IMR-90 (cell line): ENCODE results near the gene TRIM41. TPM values are rescaled to one million over a fixed set of nuclear protein-coding genes. Genes with fewer than 3 reads are reported as not detected.
A peak's percentile ranks its signal among the peaks of the same experiment; 100 is the strongest.

Source experiments
- ATAC-seq: fragments of 200-7000 bp; cut with Tn5 transposase; 2 replicates; pipeline ENCODE4 v1.9.1; 2020; ENCODE audit warnings: low read depth, mild to moderate bottlenecking, moderate library complexity
- BruUV-seq: library from RNA; stranded (reverse); fragments of 400-500 nt; replicated peaks from 2 replicates; lab custom pipeline; 2021; lab: Mats Ljungman, UMichigan
- CTCF ChIA-PET: fragments of 300-600 bp; formaldehyde crosslinking; extraction: SDS; loops from one replicate; lab custom pipeline; 2021; ENCODE audit warnings: antibody characterized with exemption; lab: Yijun Ruan, JAX
- POLR2A ChIA-PET: fragments of 300-600 bp; sonication (Branson Sonifier 250); formaldehyde crosslinking; loops from one replicate; lab custom pipeline; 2022; ENCODE audit warnings: antibody characterized with exemption; ENCODE audit not compliant: unreplicated experiment; lab: Charles Lee
- DNase-seq: peaks from one replicate; pipeline ENCODE4 v3.0.0; 2013
- H2AFZ ChIP-seq: replicated peaks from 2 replicates; pipeline ENCODE3; 2013; ENCODE audit warnings: low read length, mild to moderate bottlenecking; ENCODE audit not compliant: poor library complexity
- H2AK5ac ChIP-seq: 2 replicates; pipeline ENCODE4 v1.6.1; 2013; ENCODE audit warnings: low read depth, low read length, inconsistent platforms
- H2AK9ac ChIP-seq: replicated peaks from 2 replicates; pipeline ENCODE3; 2013; ENCODE audit warnings: mild to moderate bottlenecking, low read depth, low read length, moderate library complexity; ENCODE audit not compliant: poor library complexity
- H2BK120ac ChIP-seq: 2 replicates; pipeline ENCODE4 v1.6.1; 2013; ENCODE audit warnings: low read depth, low read length, inconsistent platforms
- H2BK15ac ChIP-seq: 3 replicates; pipeline ENCODE4 v1.6.1; 2013; ENCODE audit warnings: low read depth, low read length, inconsistent platforms
- H2BK20ac ChIP-seq: 2 replicates; pipeline ENCODE4 v1.6.1; 2013; ENCODE audit warnings: low read depth, mild to moderate bottlenecking, inconsistent platforms, low read length, moderate library complexity
- H2BK5ac ChIP-seq: 2 replicates; pipeline ENCODE4 v1.6.1; 2013; ENCODE audit warnings: mild to moderate bottlenecking, low read depth, low read length, inconsistent platforms; ENCODE audit not compliant: poor library complexity, severe bottlenecking
- H3K14ac ChIP-seq: replicated peaks from 2 replicates; pipeline ENCODE4 v1.6.1; 2013; ENCODE audit warnings: low read depth, low read length, inconsistent platforms
- H3K18ac ChIP-seq: 2 replicates; pipeline ENCODE4 v1.6.1; 2013; ENCODE audit warnings: low read depth, low read length, control low read depth
- H3K23ac ChIP-seq: 2 replicates; pipeline ENCODE4 v1.6.1; 2013; ENCODE audit warnings: low read depth, low read length, inconsistent platforms
- H3K27ac ChIP-seq: 2 replicates; pipeline ENCODE4 v1.5.1; 2013; ENCODE audit warnings: mild to moderate bottlenecking, control low read depth, low read length; ENCODE audit not compliant: insufficient read depth
- H3K27me3 ChIP-seq: 2 replicates; pipeline ENCODE4 v1.6.1; 2013; ENCODE audit warnings: low read length; ENCODE audit not compliant: control insufficient read depth, insufficient read depth
- H3K36me3 ChIP-seq: 2 replicates; pipeline ENCODE4 v1.6.1; 2013; ENCODE audit warnings: low read length, mixed read lengths; ENCODE audit not compliant: control insufficient read depth, insufficient read depth
- H3K4ac ChIP-seq: 2 replicates; pipeline ENCODE4 v1.6.1; 2013; ENCODE audit warnings: low read depth, low read length, inconsistent platforms
- H3K4me1 ChIP-seq: 2 replicates; pipeline ENCODE4 v1.6.1; 2013; ENCODE audit warnings: low read length, mixed read lengths; ENCODE audit not compliant: control insufficient read depth, insufficient read depth
- H3K4me2 ChIP-seq: 2 replicates; pipeline ENCODE4 v1.6.1; 2013; ENCODE audit warnings: low read depth, mild to moderate bottlenecking, control low read depth, low read length, moderate library complexity
- H3K4me3 ChIP-seq: 2 replicates; pipeline ENCODE4 v1.5.1; 2013; ENCODE audit warnings: low read depth, mild to moderate bottlenecking, control low read depth, low read length, moderate library complexity; ENCODE audit not compliant: insufficient read depth
- H3K56ac ChIP-seq: 2 replicates; pipeline ENCODE4 v1.6.1; 2013; ENCODE audit warnings: low read length, inconsistent platforms; ENCODE audit not compliant: insufficient read depth; ENCODE audit errors: extremely low read depth
- H3K79me1 ChIP-seq, 2 experiments: 2 replicates each; pipeline ENCODE4 v1.6.1; 2013; ENCODE audit warnings: low read length in 2 of 2, inconsistent platforms in 1 of 2, low read depth in 1 of 2
- H3K9ac ChIP-seq: 2 replicates; pipeline ENCODE4 v1.6.1; 2013; ENCODE audit warnings: low read depth, low read length, control low read depth
- H3K9me1 ChIP-seq: 2 replicates; pipeline ENCODE4 v1.6.1; 2013; ENCODE audit warnings: low read length, inconsistent platforms; ENCODE audit not compliant: insufficient read depth
- H3K9me3 ChIP-seq: 2 replicates; pipeline ENCODE4 v1.6.1; 2013; ENCODE audit warnings: low read length; ENCODE audit not compliant: control insufficient read depth, insufficient read depth
- H4K20me1 ChIP-seq: 2 replicates; pipeline ENCODE4 v1.6.1; 2013; ENCODE audit warnings: low read length, inconsistent platforms; ENCODE audit not compliant: insufficient read depth
- H4K5ac ChIP-seq: 2 replicates; pipeline ENCODE4 v1.6.1; 2013; ENCODE audit warnings: mild to moderate bottlenecking, low read depth, low read length, control low read depth
- H4K8ac ChIP-seq, 2 experiments: 2 replicates each; pipeline ENCODE4 v1.6.1; 2013; ENCODE audit warnings: low read depth in 2 of 2, low read length in 2 of 2, control low read depth in 1 of 2, inconsistent platforms in 1 of 2
- H4K91ac ChIP-seq: 2 replicates; pipeline ENCODE4 v1.6.1; 2013; ENCODE audit warnings: low read depth, low read length, inconsistent platforms; ENCODE audit not compliant: insufficient read depth
- BHLHE40 ChIP-seq: fragments of 150-350 bp; IDR thresholded peaks from 2 replicates; pipeline ENCODE4 v1.6.1; 2016; ENCODE audit warnings: mild to moderate bottlenecking, low read depth, low read length
- CEBPB ChIP-seq: IDR thresholded peaks from 2 replicates; pipeline ENCODE4 v1.6.1; 2012; ENCODE audit warnings: low read depth, low read length, improper control_type of control experiment
- CHD1 ChIP-seq: IDR thresholded peaks from 2 replicates; pipeline ENCODE4 v1.6.1; 2012; ENCODE audit warnings: low read depth, low read length, improper control_type of control experiment
- FOS ChIP-seq: fragments of 150-350 bp; IDR thresholded peaks from 2 replicates; pipeline ENCODE4 v1.6.1; 2016; ENCODE audit warnings: low read depth, low read length
- MAFK ChIP-seq: IDR thresholded peaks from 2 replicates; pipeline ENCODE4 v1.6.1; 2012; ENCODE audit warnings: low read depth, low read length, improper control_type of control experiment
- MAZ ChIP-seq: IDR thresholded peaks from 2 replicates; pipeline ENCODE4 v1.6.1; 2012; ENCODE audit warnings: low read depth, mild to moderate bottlenecking, low read length, improper control_type of control experiment, moderate library complexity, borderline replicate concordance
- MXI1 ChIP-seq: IDR thresholded peaks from 2 replicates; pipeline ENCODE4 v1.6.1; 2012; ENCODE audit warnings: low read depth, mild to moderate bottlenecking, low read length, moderate library complexity, borderline replicate concordance
- NFE2L2 ChIP-seq: fragments of 150-350 bp; IDR thresholded peaks from 2 replicates; pipeline ENCODE4 v1.6.1; 2016; ENCODE audit warnings: low read depth, mild to moderate bottlenecking, low read length
- POLR2A ChIP-seq: IDR thresholded peaks from 2 replicates; pipeline ENCODE4 v1.6.1; 2012; ENCODE audit warnings: mild to moderate bottlenecking, low read depth, low read length
- RAD21 ChIP-seq: IDR thresholded peaks from 2 replicates; pipeline ENCODE4 v1.6.1; 2012; ENCODE audit warnings: low read length, improper control_type of control experiment
- RCOR1 ChIP-seq: IDR thresholded peaks from 2 replicates; pipeline ENCODE4 v1.6.1; 2012; ENCODE audit warnings: mild to moderate bottlenecking, low read length, improper control_type of control experiment; ENCODE audit not compliant: insufficient replicate concordance
- RFX5 ChIP-seq: IDR thresholded peaks from 2 replicates; pipeline ENCODE4 v1.8.0; 2012; ENCODE audit warnings: low read depth, mild to moderate bottlenecking, low read length, moderate library complexity
- SMC3 ChIP-seq: fragments of 150-350 bp; IDR thresholded peaks from 2 replicates; pipeline ENCODE4 v1.6.1; 2016; ENCODE audit warnings: low read depth, mild to moderate bottlenecking, antibody characterized with exemption, low read length, moderate library complexity
- WGBS, 2 experiments: methylation state at CpG; one replicate each; pipeline versions ENCODE4 v1.1.5 to v1.1.7; 2013; ENCODE audit warnings: missing lambda C conversion rate in 2 of 2; ENCODE audit not compliant: insufficient read length in 1 of 2; ENCODE audit errors: extremely low coverage in 2 of 2; 5-methylcytosine and 5-hydroxymethylcytosine counted together
- dilution Hi-C: fragments of 300-500 bp; cut with HindIII; formaldehyde crosslinking; loops from one replicate; pipeline ENCODE4 v1.14.3; 2018; ENCODE audit warnings: low sequenced_read_pairs; ENCODE audit not compliant: unreplicated experiment
- in situ Hi-C: fragments of 300-500 bp; cut with MboI; formaldehyde crosslinking; loops from 3 replicates; pipeline ENCODE4 v1.14.3; 2019; ENCODE audit warnings: low sequenced_read_pairs, inconsistent platforms, mixed read lengths
- intact Hi-C: fragments of 100-400 bp; cut with micrococcal nuclease; formaldehyde crosslinking; loops from 2 replicates; pipeline ENCODE4 v1.10.0; 2022
- polyA plus RNA-seq, 3 experiments: library from polyadenylated mRNA; depleted of rRNA; stranded (reverse); fragments of >200 nt; gene quantifications; 2 replicates each; pipeline ENCODE4 v1.2.3, GENCODE V29; 2012; ENCODE audit warnings: low replicate concordance in 1 of 3
- total RNA-seq: library from RNA; depleted of rRNA; stranded (reverse); fragments of >200 nt; gene quantifications from 2 replicates; pipeline ENCODE4 v1.2.3, GENCODE V29; 2012
- TF ChIP-seq, protein P1 (sequence below): conservative IDR thresholded peaks from 2 replicates; pipeline ENCODE4 v1.5.1; 2012; ENCODE audit warnings: mild to moderate bottlenecking, low read depth, low read length, improper control_type of control experiment
- TF ChIP-seq, protein P2 (sequence below): fragments of 150-350 bp; IDR thresholded peaks from 2 replicates; pipeline ENCODE4 v1.6.1; 2016; ENCODE audit warnings: low read depth, mild to moderate bottlenecking, low read length, moderate library complexity, borderline replicate concordance

The TRIM41 gene
- total and polyA plus RNA-seq, 2 of the 4 experiments (the other 2 are of a cell fraction): 5.9 to 15.7 TPM

DNA sequence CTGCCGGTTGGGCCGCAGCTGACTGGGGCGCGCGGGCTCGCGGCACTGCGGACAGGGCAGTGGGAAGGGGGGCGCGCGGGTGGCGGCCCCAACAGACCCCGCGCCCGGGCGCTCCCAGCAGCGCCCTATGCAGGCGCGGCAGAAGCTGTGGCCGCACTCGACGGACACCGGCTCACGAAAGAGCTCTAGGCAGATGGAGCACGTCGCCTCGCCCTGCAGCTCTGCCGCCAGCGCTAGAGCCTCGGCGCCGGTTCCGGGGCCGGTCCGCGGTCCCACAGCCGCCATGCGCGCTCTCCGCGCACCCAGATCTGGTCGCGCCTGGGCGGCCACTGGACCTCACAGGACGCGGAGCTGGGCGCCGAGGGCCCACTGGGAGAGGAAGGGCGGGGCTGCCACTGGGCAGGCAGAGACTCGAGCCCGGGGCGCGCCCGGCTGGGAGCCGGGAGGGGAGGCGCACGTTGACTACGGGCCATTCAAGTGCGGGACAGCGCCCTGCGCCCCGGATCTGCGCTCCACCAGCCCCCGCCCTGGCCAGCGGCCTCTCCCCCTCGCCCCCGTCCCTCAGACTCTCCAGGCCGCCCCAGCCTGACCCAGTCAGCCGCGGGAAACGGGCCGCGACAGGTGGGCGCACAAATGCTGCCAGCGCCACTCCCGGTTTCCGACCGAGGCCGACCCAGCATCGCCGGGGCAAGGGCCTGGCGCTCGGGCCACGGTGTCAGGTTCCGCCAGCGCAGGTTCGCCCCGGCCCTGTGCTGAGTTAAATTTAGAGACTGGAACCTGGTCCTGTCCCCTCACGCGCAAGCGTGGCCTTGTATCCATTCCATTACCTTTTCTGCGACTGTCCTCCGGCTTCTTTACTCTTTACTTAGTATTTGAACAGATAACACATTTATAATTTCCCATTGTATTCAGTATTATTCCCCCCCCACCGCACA, 18.0 kb upstream of the TRIM41 start, which contains the start of gene TRIM7:
TRIM7 (minus strand) TSS at position 371 of the 935 bp plus-strand sequence; CDS start at position 285, 86 bp downstream.
- Histone ChIP-seq H3K9me1 (0 out of 2 replicates have a peak, but pooled peaks cover 6% of the 10 kb centered on the region), H2AFZ (peak within 1 kb of the TSS; percentile 91), H3K4me2 (peak within 1 kb of the TSS; percentile 77), H4K8ac (no peak within 1 kb of the TSS), H4K20me1 (no peaks in the 10 kb centered on the region), H3K9ac (no peak within 1 kb of the TSS; the same call in 1 of the 2 replicates), H3K27me3 (no peaks in the 10 kb centered on the region; the same call in 1 of the 2 replicates), H2AK9ac (peak within 1 kb of the TSS; percentile 79), H3K4me1 (peaks cover 4% of the 10 kb centered on the region; the same call in 1 of the 2 replicates), H2BK120ac (no peak within 1 kb of the TSS), H3K14ac (no peak within 1 kb of the TSS), H3K27ac (no peak within 1 kb of the TSS; the same call in 1 of the 2 replicates), H2BK15ac (no peak within 1 kb of the TSS), H3K9me3 (no peaks in the 10 kb centered on the region), H3K23ac (no peak within 1 kb of the TSS), H3K4ac (no peak within 1 kb of the TSS), H3K4me3 (peak within 1 kb of the TSS; percentile 57), H3K79me1 (no peaks in the 10 kb centered on the region), H3K18ac (no peak within 1 kb of the TSS), H2BK20ac (no peak within 1 kb of the TSS), H2BK5ac (no peak within 1 kb of the TSS), H2AK5ac (0 out of 2 replicates have a peak within 1 kb of the TSS, but pooled peaks have one; percentile 45), H4K5ac (no peak within 1 kb of the TSS), H4K91ac (no peak within 1 kb of the TSS), H3K56ac (no peak within 1 kb of the TSS), H3K36me3 (no peaks in the 10 kb centered on the region)
- no TSS peak for BruUV-seq
- ATAC-seq: peak; percentile 1
- dilution Hi-C loops (no loop called here), in situ Hi-C loops (no loop called here), intact Hi-C loops (no loop called here)
- 3% methylated on average over 52 of the region's 94 CpGs; no CpG with 5 or more reads in 1 of the 2 experiments for WGBS, 2 experiments
- ChIA-PET CTCF (interaction anchor here (1.3 kb wide), 1 partner anchor 13 kb away, joined by 3 read pairs; no protein-coding TSS in a partner anchor), POLR2A (no interaction called here)
- no peak for DNase-seq
- no peak for TF ChIP-seq SMC3
- no peak for TF ChIP-seq FOS
- TF ChIP-seq, protein P1, sequence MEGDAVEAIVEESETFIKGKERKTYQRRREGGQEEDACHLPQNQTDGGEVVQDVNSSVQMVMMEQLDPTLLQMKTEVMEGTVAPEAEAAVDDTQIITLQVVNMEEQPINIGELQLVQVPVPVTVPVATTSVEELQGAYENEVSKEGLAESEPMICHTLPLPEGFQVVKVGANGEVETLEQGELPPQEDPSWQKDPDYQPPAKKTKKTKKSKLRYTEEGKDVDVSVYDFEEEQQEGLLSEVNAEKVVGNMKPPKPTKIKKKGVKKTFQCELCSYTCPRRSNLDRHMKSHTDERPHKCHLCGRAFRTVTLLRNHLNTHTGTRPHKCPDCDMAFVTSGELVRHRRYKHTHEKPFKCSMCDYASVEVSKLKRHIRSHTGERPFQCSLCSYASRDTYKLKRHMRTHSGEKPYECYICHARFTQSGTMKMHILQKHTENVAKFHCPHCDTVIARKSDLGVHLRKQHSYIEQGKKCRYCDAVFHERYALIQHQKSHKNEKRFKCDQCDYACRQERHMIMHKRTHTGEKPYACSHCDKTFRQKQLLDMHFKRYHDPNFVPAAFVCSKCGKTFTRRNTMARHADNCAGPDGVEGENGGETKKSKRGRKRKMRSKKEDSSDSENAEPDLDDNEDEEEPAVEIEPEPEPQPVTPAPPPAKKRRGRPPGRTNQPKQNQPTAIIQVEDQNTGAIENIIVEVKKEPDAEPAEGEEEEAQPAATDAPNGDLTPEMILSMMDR: no peak
- no peak for TF ChIP-seq NFE2L2
- TF ChIP-seq RFX5: no peak
- TF ChIP-seq CHD1: no peak
- no peak for TF ChIP-seq MXI1
- no peak for TF ChIP-seq BHLHE40
- no peak for TF ChIP-seq CEBPB
- no peak for TF ChIP-seq RCOR1
- no peak for TF ChIP-seq RAD21
- TF ChIP-seq, protein P2, sequence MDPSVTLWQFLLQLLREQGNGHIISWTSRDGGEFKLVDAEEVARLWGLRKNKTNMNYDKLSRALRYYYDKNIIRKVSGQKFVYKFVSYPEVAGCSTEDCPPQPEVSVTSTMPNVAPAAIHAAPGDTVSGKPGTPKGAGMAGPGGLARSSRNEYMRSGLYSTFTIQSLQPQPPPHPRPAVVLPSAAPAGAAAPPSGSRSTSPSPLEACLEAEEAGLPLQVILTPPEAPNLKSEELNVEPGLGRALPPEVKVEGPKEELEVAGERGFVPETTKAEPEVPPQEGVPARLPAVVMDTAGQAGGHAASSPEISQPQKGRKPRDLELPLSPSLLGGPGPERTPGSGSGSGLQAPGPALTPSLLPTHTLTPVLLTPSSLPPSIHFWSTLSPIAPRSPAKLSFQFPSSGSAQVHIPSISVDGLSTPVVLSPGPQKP: no peak
- TF ChIP-seq POLR2A: no peak
- no peak for TF ChIP-seq MAFK
- TF ChIP-seq MAZ: no peak
